GM12875 (cell line): Measurements from ENCODE around the gene AGTR1.

Source experiments
- H3K4me3 ChIP-seq: one replicate; pipeline ENCODE4 v1.5.1; 2011; ENCODE audit warnings: low read depth, low read length, control low read depth
- TF ChIP-seq, protein P1 (sequence below): IDR thresholded peaks from 2 replicates; pipeline ENCODE4 v1.5.1; 2011; ENCODE audit warnings: low read depth, mild to moderate bottlenecking, control low read depth, inconsistent platforms, low read length, moderate library complexity, borderline replicate concordance; ENCODE audit not compliant: insufficient read depth

The AGTR1 gene

DNA sequence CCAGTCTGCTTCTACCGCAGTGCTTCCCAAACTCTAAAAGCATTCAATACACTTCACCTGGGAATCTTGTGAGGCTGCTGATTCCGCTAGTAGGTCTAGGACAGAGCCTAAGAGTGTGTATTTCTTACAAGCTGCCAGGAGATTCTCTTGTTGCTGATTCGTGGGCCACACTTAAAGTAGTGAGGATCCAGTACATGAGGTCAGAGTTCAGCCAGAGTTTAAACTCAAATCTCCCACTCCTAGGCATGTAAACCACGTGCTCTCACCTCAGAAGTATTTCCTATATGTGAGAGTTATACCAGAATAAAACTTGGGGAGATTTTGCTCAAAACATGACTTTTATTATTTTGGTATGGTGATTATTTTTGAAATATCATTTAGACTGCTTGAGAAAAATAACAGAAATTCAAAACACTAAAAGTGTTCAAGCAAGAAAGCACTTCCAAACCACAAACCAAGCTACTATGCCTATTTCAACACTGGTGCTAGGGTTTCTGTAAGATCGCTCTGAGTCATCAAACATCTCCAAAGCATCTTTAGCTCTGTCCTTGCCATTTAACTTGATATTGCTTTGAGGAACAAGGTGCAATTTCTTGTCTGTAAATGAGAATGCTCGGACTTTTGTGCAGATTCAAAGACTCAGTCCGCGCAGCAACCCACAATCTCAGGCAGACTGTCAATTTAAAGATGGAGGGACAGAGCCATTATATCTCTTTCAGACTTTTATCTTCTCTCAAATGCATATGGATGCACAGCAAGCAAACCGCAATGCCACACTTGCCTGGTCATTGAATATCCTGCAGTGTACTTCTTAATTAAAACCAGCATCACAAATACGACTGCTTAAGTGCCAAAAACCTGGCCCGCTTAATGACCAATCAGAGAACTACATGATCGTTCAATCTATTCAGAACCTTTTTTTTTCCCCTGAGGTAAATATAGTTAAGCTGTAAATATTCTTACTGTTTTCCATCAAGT is 59.8 kb downstream of the AGTR1 start:
- TF ChIP-seq, protein P1, sequence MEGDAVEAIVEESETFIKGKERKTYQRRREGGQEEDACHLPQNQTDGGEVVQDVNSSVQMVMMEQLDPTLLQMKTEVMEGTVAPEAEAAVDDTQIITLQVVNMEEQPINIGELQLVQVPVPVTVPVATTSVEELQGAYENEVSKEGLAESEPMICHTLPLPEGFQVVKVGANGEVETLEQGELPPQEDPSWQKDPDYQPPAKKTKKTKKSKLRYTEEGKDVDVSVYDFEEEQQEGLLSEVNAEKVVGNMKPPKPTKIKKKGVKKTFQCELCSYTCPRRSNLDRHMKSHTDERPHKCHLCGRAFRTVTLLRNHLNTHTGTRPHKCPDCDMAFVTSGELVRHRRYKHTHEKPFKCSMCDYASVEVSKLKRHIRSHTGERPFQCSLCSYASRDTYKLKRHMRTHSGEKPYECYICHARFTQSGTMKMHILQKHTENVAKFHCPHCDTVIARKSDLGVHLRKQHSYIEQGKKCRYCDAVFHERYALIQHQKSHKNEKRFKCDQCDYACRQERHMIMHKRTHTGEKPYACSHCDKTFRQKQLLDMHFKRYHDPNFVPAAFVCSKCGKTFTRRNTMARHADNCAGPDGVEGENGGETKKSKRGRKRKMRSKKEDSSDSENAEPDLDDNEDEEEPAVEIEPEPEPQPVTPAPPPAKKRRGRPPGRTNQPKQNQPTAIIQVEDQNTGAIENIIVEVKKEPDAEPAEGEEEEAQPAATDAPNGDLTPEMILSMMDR: no peak
- no peak overlapping the region for H3K4me3 ChIP-seq

DNA sequence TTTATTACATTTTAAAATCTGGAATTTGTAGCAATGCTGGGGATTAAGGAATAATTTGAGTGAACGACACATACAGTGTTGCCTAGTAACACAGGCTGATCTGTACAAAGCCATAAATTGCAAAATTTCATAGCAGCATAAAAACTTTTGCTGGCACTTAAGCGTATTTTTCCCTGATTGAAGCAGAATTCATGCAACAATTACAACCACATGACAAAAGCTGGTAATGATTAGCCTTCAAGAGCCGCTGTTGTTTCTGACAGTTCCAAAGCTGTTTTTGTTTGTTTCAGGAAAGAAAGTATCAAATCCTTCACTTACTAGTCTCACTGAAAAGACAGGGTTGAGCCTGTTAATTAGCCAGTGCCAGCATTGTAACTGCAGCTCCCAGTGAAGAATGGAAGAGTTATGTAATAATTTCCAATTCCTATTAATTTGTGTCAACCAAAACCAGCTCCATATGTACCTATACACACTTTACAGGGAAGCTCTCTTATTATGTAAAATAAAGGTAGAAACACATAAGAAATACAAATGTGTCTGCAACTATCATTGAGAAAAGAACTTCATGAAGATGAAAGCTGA is 60.7 kb downstream of the AGTR1 start:
- H3K4me3 ChIP-seq: no peak overlapping the region
- TF ChIP-seq, protein P1: no peak

DNA sequence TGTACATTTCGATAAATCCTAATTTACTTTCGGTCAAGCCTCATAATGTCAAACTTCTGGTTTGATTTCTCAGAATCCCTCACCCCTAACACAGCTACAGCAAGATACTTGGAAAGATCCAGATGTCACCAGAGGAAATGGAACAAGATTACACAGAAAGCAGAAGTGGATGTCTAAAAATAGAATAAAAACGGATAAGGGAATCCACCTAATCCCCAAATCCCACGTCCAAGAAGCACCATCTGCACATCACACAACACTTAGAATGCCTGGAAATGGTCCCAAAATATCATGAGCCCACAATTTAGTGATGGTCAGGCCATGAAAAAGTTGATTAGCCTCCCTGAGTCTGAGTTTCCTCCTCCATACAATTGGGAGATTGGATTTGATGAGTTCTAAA is 61.7 kb downstream of the AGTR1 start:
- TF ChIP-seq, protein P1: no peak
- no peak overlapping the region for H3K4me3 ChIP-seq

DNA sequence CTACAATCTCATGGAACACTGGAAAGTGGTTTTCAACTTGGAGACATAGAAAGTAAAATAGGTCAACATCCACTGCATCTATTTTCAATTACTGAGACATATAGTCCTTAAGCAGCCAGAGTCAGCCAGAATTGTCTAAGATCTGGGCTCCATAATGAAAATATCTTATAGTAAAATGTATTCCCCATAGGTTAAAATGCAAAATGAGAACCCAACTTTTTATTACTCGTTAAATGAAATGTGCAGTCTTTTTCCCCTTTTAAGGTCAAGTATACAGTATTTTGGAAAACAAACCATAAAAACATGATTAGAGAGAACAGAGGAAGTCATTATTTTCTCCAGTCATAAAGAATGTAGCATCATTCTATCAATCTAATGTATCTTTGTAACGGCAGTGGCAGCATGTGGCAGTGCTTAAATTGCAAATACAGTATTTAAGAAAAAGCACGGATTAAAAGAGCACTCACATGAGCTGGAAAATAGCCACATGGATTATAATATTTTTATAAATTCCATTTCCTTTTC is 65.5 kb downstream of the AGTR1 start:
- TF ChIP-seq, protein P1: no peak
- H3K4me3 ChIP-seq: no peak overlapping the region

DNA sequence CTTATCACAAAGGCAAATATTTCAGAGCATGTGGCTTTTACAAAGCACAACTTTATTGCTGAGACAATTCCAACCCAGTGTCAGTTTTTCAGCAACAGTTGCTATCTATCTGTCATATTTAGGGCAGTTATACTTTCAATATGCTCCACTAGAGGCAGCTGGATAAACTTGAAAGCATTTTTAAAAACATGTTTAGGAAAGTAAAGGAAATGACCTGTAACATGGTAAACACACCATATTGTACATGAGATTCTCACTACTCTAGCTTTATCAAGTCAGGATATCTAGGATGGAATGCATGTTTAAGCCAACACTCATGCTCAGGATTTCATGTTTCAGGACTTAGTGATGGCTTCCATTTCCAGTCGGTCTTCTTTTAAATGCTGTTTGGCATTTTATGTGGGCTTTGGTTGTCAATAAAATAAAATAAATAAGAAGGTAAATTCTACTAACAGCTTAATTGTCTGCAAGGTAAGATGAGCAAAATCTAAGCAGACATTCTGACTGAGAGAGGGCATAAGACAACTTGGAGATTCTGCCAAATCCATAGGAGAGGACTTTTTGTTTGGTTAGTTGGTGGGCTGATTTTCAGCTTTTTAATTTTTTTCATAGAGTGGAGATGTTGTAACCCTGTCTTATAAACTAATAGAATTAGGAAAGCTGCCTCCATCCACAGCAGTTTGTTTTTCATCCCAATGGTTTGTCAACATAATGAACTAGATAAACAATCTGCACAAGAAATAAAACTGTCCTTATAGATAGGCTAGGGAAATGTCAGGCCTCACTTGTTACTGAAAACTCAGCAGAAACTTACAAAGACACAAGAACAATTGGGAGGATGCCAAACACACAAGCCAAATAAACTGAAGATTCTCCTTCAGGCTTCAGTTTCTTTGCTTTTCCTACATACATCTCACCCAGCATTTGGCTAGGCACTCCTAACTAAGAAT is 66.6 kb downstream of the AGTR1 start:
- TF ChIP-seq, protein P1: no peak

DNA sequence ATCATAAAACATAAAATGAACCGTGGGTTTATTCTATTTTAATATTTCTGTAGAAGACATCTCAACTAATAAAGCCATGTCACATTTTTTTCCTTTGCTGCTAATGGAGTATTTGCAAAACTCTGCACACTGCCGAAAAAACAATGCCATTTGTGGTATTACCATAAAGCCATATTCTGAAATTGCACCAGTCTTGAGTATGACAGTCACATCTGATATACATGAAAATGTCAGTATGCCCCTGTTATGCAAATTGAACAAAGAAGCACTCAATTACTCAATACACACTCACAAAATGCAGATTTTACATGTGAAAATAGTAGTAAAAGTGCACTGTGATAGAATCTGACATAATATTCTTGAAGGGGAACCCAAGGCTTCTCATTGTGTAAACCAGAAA is 74.7 kb downstream of the AGTR1 start:
- TF ChIP-seq, protein P1: no peak
- no peak overlapping the region for H3K4me3 ChIP-seq

More for the DNA sequence above, 66.6 kb downstream of the AGTR1 start:
- no peak overlapping the region for H3K4me3 ChIP-seq
